MV-4-11 (cell line): ENCODE results near the gene BABAM1.

Experiments used
- DNase-seq: peaks from one replicate; lab custom pipeline; 2025; lab: John Stamatoyannopoulos, UW

BABAM1 gene

GRCh38 chr19:17303940-17304267 lies 36.7 kb downstream of the BABAM1 start:
- no peak for DNase-seq

GRCh38 chr19:17304386-17305215 lies 37.4 kb downstream of the BABAM1 start:
- DNase-seq, result no peak

- DNase-seq, result no peak
These were observed 37.9 kb downstream of the BABAM1 start for GRCh38 chr19:17305216-17305516.

- DNase-seq, result peak; percentile 100
These were observed 38.5 kb downstream of the BABAM1 start, which contains the start of gene MRPL34 for GRCh38 chr19:17305517-17306284. Gene MRPL34 (plus strand): TSS chr19:17305872. CDS start chr19:17305893, 21 bp downstream.

GRCh38 chr19:17306285-17306714 lies 39.1 kb downstream of the BABAM1 start:
- no peak for DNase-seq

GRCh38 chr19:17307876-17308377 lies 40.7 kb downstream of the BABAM1 start:
- DNase-seq, result no peak

- peak; percentile 100 for DNase-seq
These were observed 42.1 kb downstream of the BABAM1 start, which contains the start of gene DDA1 for GRCh38 chr19:17309198-17309964. Gene DDA1 (plus strand): TSS chr19:17309563. CDS start chr19:17309655, 92 bp downstream.

GRCh38 chr19:17309965-17310461 lies 42.8 kb downstream of the BABAM1 start:
- no peak for DNase-seq

GRCh38 chr19:17311455-17312188 lies 44.4 kb downstream of the BABAM1 start:
- DNase-seq, result no peak

GRCh38 chr19:17312189-17313113 lies 45.2 kb downstream of the BABAM1 start:
- no peak for DNase-seq

GRCh38 chr19:17314007-17314593 lies 46.9 kb downstream of the BABAM1 start:
- no peak for DNase-seq

GRCh38 chr19:17318966-17319365 lies 51.7 kb downstream of the BABAM1 start:
- DNase-seq, result no peak

- DNase-seq, result no peak
These were observed 52.4 kb downstream of the BABAM1 start for GRCh38 chr19:17319473-17320238.

- no peak for DNase-seq
These were observed 53.2 kb downstream of the BABAM1 start for GRCh38 chr19:17320435-17320834.

- DNase-seq, result no peak
These were observed 54.6 kb downstream of the BABAM1 start for GRCh38 chr19:17321655-17322489.

- DNase-seq, result no peak
These were observed 55.6 kb downstream of the BABAM1 start for GRCh38 chr19:17322854-17323253.

- no peak for DNase-seq
These were observed 56.2 kb downstream of the BABAM1 start for GRCh38 chr19:17323300-17323963.

GRCh38 chr19:17323964-17324332 lies 56.7 kb downstream of the BABAM1 start:
- no peak for DNase-seq
